SK-N-SH (cell line): ENCODE data around the gene SKP2. TPM values are rescaled to one million over a fixed set of nuclear protein-coding genes. Genes with fewer than 3 reads are reported as not detected.
A peak's percentile ranks its signal among the peaks of the same experiment; 100 is the strongest.

Experiments used
- CTCF ChIA-PET: fragments of 300-600, 350-600 bp; formaldehyde crosslinking; extraction: SDS; loops from one replicate; lab custom pipeline; 2021; lab: Yijun Ruan, JAX
- POLR2A ChIA-PET: fragments of 350-600 bp; sonication (Branson Sonifier 250); formaldehyde crosslinking; extraction: SDS; loops from one replicate; lab custom pipeline; 2020; ENCODE audit warnings: antibody characterized with exemption, inconsistent platforms; lab: Yijun Ruan, JAX
- DNase-seq: peaks from one replicate; pipeline ENCODE4 v3.0.0; 2012
- H2AFZ ChIP-seq: fragments of 200-600 bp; sonication (generic); 2 replicates; pipeline ENCODE4 v1.8.1; 2016; ENCODE audit warnings: antibody characterized with exemption, mild to moderate bottlenecking, low read depth
- H3F3A ChIP-seq: fragments of 200-600 bp; sonication (generic); replicated peaks from 2 replicates; pipeline ENCODE3; 2016; ENCODE audit warnings: antibody characterized with exemption, mild to moderate bottlenecking; ENCODE audit not compliant: insufficient read depth
- H3K27ac ChIP-seq, 2 experiments: fragments of 200-500 bp in 1 of 2; fragments of 200-600 bp in 1 of 2; sonication (Bioruptor generic) in 1 of 2; sonication (generic), shearing (Covaris generic) in 1 of 2; 2 replicates each; pipeline versions ENCODE4 v1.5.1 to v1.6.1; 2014 to 2016; ENCODE audit warnings: low read depth in 2 of 2, inconsistent platforms in 1 of 2, low read length in 1 of 2, mild to moderate bottlenecking in 1 of 2, mixed read lengths in 1 of 2
- H3K27me3 ChIP-seq: fragments of 200-600 bp; sonication (generic), shearing (Covaris generic); 2 replicates; pipeline ENCODE4 v1.6.1; 2016; ENCODE audit warnings: mixed run types; ENCODE audit not compliant: insufficient read depth
- H3K36me3 ChIP-seq, 2 experiments: fragments of 200-500 bp in 1 of 2; fragments of 200-600 bp in 1 of 2; sonication (Bioruptor generic) in 1 of 2; sonication (generic) in 1 of 2; replicated peaks in 1 of 2; 2 replicates each; pipeline versions ENCODE3 to v1.5.1; 2014 to 2016; ENCODE audit warnings: low read length in 1 of 2, mild to moderate bottlenecking in 1 of 2; ENCODE audit not compliant: insufficient read depth in 2 of 2, control insufficient read depth in 1 of 2
- H3K4me1 ChIP-seq, 2 experiments: fragments of 200-500 bp in 1 of 2; fragments of 200-600 bp in 1 of 2; sonication (Bioruptor generic) in 1 of 2; sonication (generic), shearing (Covaris generic) in 1 of 2; 2 replicates each; pipeline versions ENCODE4 v1.5.1 to v1.6.1; 2014 to 2016; ENCODE audit warnings: low read depth in 1 of 2, low read length in 1 of 2, mixed run types in 1 of 2; ENCODE audit not compliant: insufficient read depth in 2 of 2, control insufficient read depth in 1 of 2
- H3K4me2 ChIP-seq: fragments of 200-600 bp; sonication (generic), shearing (Covaris generic); 2 replicates; pipeline ENCODE4 v1.6.1; 2017; ENCODE audit warnings: mixed run types
- H3K4me3 ChIP-seq, 2 experiments: fragments of 200-500 bp in 1 of 2; fragments of 200-600 bp in 1 of 2; sonication (Bioruptor generic) in 1 of 2; sonication (generic), shearing (Covaris generic) in 1 of 2; 2 replicates each; pipeline versions ENCODE4 v1.5.1 to v1.8.1; 2014 to 2016; ENCODE audit warnings: low read depth in 2 of 2, inconsistent platforms in 1 of 2, low read length in 1 of 2, mild to moderate bottlenecking in 1 of 2, mixed read lengths in 1 of 2, moderate library complexity in 1 of 2
- H3K79me2 ChIP-seq: fragments of 200-600 bp; sonication (generic); 2 replicates; pipeline ENCODE4 v1.8.1; 2017; ENCODE audit warnings: mild to moderate bottlenecking; ENCODE audit not compliant: insufficient read depth
- H3K9ac ChIP-seq: fragments of 200-600 bp; sonication (generic); 2 replicates; pipeline ENCODE4 v1.6.1; 2017; ENCODE audit warnings: mixed run types
- H3K9me2 ChIP-seq: fragments of 200-600 bp; sonication (generic); 2 replicates; pipeline ENCODE4 v1.6.1; 2017; ENCODE audit warnings: mixed run types
- H3K9me3 ChIP-seq: fragments of 200-600 bp; sonication (generic); 2 replicates; pipeline ENCODE4 v1.6.1; 2017; ENCODE audit warnings: mixed run types, mild to moderate bottlenecking, moderate library complexity
- H4K20me1 ChIP-seq: fragments of 200-600 bp; sonication (generic); 2 replicates; pipeline ENCODE4 v1.6.1; 2017; ENCODE audit warnings: mild to moderate bottlenecking, mixed run types; ENCODE audit not compliant: insufficient read depth
- EZH2phosphoT487 ChIP-seq: fragments of 200-600 bp; sonication (generic); IDR thresholded peaks from 2 replicates; pipeline ENCODE4 v1.6.1; 2017; ENCODE audit warnings: low read depth, mixed run types, mild to moderate bottlenecking, antibody characterized with exemption, moderate library complexity, borderline replicate concordance
- GATA2 ChIP-seq: sonication (generic); formaldehyde crosslinking; IDR thresholded peaks from 2 replicates; pipeline ENCODE4 v1.5.0; 2020; ENCODE audit warnings: mild to moderate bottlenecking, missing genetic modification reagents
- MAX ChIP-seq: IDR thresholded peaks from 2 replicates; pipeline ENCODE4 v1.4.0; 2012; ENCODE audit warnings: low read depth
- MXI1 ChIP-seq: IDR thresholded peaks from 2 replicates; pipeline ENCODE4 v1.6.1; 2012; ENCODE audit warnings: mild to moderate bottlenecking, low read depth, low read length, improper control_type of control experiment
- NRF1 ChIP-seq: IDR thresholded peaks from 2 replicates; pipeline ENCODE4 v1.6.1; 2012; ENCODE audit warnings: low read depth, mild to moderate bottlenecking, low read length
- POLR2AphosphoS5 ChIP-seq: IDR thresholded peaks from 2 replicates; pipeline ENCODE4 v1.6.1; 2012; ENCODE audit warnings: low read depth, low read length
- WGBS: methylation state at CpG from one replicate; pipeline ENCODE4 v1.1.6; 2017; ENCODE audit warnings: low lambda C conversion rate; 5-methylcytosine and 5-hydroxymethylcytosine counted together
- polyA plus RNA-seq, 3 experiments: library from polyadenylated mRNA; depleted of rRNA; stranded (reverse); fragments of >200 nt; gene quantifications; 2 replicates each; pipeline ENCODE4 v1.2.3, GENCODE V29; 2012

The SKP2 gene
- polyA plus RNA-seq, 1 of the 3 experiments (the other 2 are of a cell fraction) = 12.4 TPM

- POLR2A ChIA-PET = interaction anchor here (0.6 to 2.2 kb wide), 2 partner anchors 89 to 123 kb away, joined by 3 to 11 read pairs; partner anchors contain the start of gene NADK2
- Histone ChIP-seq H2AFZ (peak overlapping the region; percentile 84), H3K9me2 (no peaks in the 10 kb centered on the region), H3K4me2 (peak overlapping the region; percentile 96), H3K27ac (peak overlapping the region; percentile 42 to 89), H3K79me2 (peaks cover 61% of the 10 kb centered on the region), H3F3A (peaks cover 5% of the 10 kb centered on the region), H3K9ac (peak overlapping the region; percentile 79), H3K9me3 (no peaks in the 10 kb centered on the region), H3K27me3 (no peaks in the 10 kb centered on the region), H3K4me3 (peak overlapping the region; percentile 84 to 99), H3K4me1 (peaks cover 34 to 40% of the 10 kb centered on the region in 2 experiments), H4K20me1 (no peaks in the 10 kb centered on the region), H3K36me3 (peaks cover 21 to 26% of the 10 kb centered on the region in 2 experiments)
- TF ChIP-seq MAX (no peak), MXI1 (peak; percentile 36; the same call in 1 of the 2 replicates)
- WGBS = 5% methylated on average over 23 of the region's 24 CpGs
- peak; percentile 18 for DNase-seq
- CTCF ChIA-PET = interaction anchor here (0.7 to 4.3 kb wide), 6 partner anchors 10 to 89 kb away, joined by 3 to 21 read pairs (median 7); partner anchors contain the start of gene NADK2
Measured at GRCh38 chr5:36152324-36153297, 700 bp downstream of the SKP2 start.

GRCh38 chr5:36153298-36153677 lies 1.4 kb downstream of the SKP2 start:
- Histone ChIP-seq H3K4me3 (peak overlapping the region in 1 of 2 experiments; percentile 99; a peak in 3 of 4 replicates), H3K9me3 (no peaks in the 10 kb centered on the region), H4K20me1 (no peaks in the 10 kb centered on the region), H3K4me1 (peaks cover 31 to 44% of the 10 kb centered on the region in 2 experiments), H2AFZ (no peak overlapping the region), H3K4me2 (peak overlapping the region; percentile 96), H3K79me2 (peaks cover 64% of the 10 kb centered on the region), H3K27me3 (no peaks in the 10 kb centered on the region), H3K36me3 (peaks cover 24 to 26% of the 10 kb centered on the region in 2 experiments), H3K9ac (peak overlapping the region; percentile 79; the same call in 1 of the 2 replicates), H3K27ac (peak overlapping the region in 1 of 2 experiments; percentile 40; a peak in 1 of 4 replicates), H3K9me2 (no peaks in the 10 kb centered on the region), H3F3A (no peaks in the 10 kb centered on the region)
- POLR2A ChIA-PET = interaction anchor here (0.6 kb wide), 1 partner anchor 124 kb away, joined by 3 read pairs; no protein-coding TSS in a partner anchor
- no peak for TF ChIP-seq NRF1
- TF ChIP-seq GATA2 = no peak
- no peak for DNase-seq
- WGBS = 61% methylated on average over 7 of the region's 7 CpGs
- CTCF ChIA-PET = interaction anchor here (1.2 to 4.3 kb wide), 4 partner anchors 16 to 89 kb away, joined by 3 to 21 read pairs (median 12); partner anchors contain the start of gene NADK2

GRCh38 chr5:36153726-36154125 lies 1.8 kb downstream of the SKP2 start:
- Histone ChIP-seq H3F3A (no peaks in the 10 kb centered on the region), H2AFZ (no peak overlapping the region), H3K4me3 (peak overlapping the region in 1 of 2 experiments; percentile 99; a peak in 3 of 4 replicates), H3K36me3 (peaks cover 24 to 26% of the 10 kb centered on the region in 2 experiments), H3K27ac (no peak overlapping the region), H3K9ac (0 out of 2 replicates have a peak overlapping the region, but pooled peaks have one; percentile 79), H3K9me2 (no peaks in the 10 kb centered on the region), H3K27me3 (no peaks in the 10 kb centered on the region), H4K20me1 (no peaks in the 10 kb centered on the region), H3K9me3 (no peaks in the 10 kb centered on the region), H3K4me2 (peak overlapping the region; percentile 96), H3K4me1 (peaks cover 34 to 49% of the 10 kb centered on the region in 2 experiments), H3K79me2 (peaks cover 64% of the 10 kb centered on the region)
- ChIA-PET CTCF (interaction anchor here (1.2 to 4.3 kb wide), 3 partner anchors 16 to 88 kb away, joined by 3 to 21 read pairs (median 7); partner anchors contain the start of gene NADK2), POLR2A (interaction anchor here (0.6 kb wide), 1 partner anchor 124 kb away, joined by 3 read pairs; no protein-coding TSS in a partner anchor)
- 74% methylated on average over 4 of the region's 4 CpGs for WGBS
- no peak for TF ChIP-seq EZH2phosphoT487
- TF ChIP-seq POLR2AphosphoS5 = no peak
- no peak for TF ChIP-seq MAX
- DNase-seq = no peak
